A549 (cell line): ENCODE results near the gene C1orf174. TPM values are rescaled to one million over a fixed set of nuclear protein-coding genes. Genes with fewer than 3 reads are reported as not detected.

ENCODE experiments used
- ATAC-seq, 2 experiments: fragments of 200-7000 bp in 1 of 2; fragments of >200 bp in 1 of 2; cut with Nextera tagmentation in 1 of 2; cut with Tn5 transposase in 1 of 2; 3 replicates each; pipeline versions ENCODE4 v1.8.0 to v1.9.1; 2018 to 2020; ENCODE audit warnings: mild to moderate bottlenecking in 1 of 2, moderate library complexity in 1 of 2
- CTCF ChIA-PET: fragments of 300-600 bp; sonication (Branson Sonifier 250); formaldehyde crosslinking; extraction: SDS; loops from one replicate; lab custom pipeline; 2021; ENCODE audit warnings: antibody characterized with exemption, inconsistent platforms; lab: Yijun Ruan, JAX
- POLR2A ChIA-PET: fragments of 350-600 bp; formaldehyde crosslinking; extraction: SDS; loops from one replicate; lab custom pipeline; 2021; ENCODE audit warnings: antibody characterized with exemption, inconsistent platforms; lab: Yijun Ruan, JAX
- DNase-seq, 2 experiments: peaks; one replicate each; pipeline versions ENCODE4 v3.0.0 to v3.0.0-alpha.2; 2011 to 2016; ENCODE audit warnings: low read depth in 1 of 2, low spot score in 1 of 2
- FAIRE-seq: peaks from 2 replicates; lab custom pipeline; 2011; peaks lifted over from hg19 to GRCh38; lab: Jason Lieb, UNC
- H3K27ac ChIP-seq, 2 experiments: fragments of >200 bp; sonication (Bioruptor Twin); formaldehyde crosslinking; 3 replicates each; pipeline ENCODE4 v1.5.1; 2016 to 2017
- H3K4me1 ChIP-seq: fragments of >200 bp; sonication (Bioruptor Twin); formaldehyde crosslinking; 3 replicates; pipeline ENCODE4 v1.6.1; 2016
- H3K4me2 ChIP-seq: fragments of >200 bp; sonication (Bioruptor Twin); formaldehyde crosslinking; 3 replicates; pipeline ENCODE4 v1.6.1; 2016
- H3K4me3 ChIP-seq: fragments of >200 bp; sonication (Bioruptor Twin); formaldehyde crosslinking; 3 replicates; pipeline ENCODE4 v1.5.1; 2016
- H3K9me3 ChIP-seq: fragments of >200 bp; sonication (Bioruptor Twin); formaldehyde crosslinking; 3 replicates; pipeline ENCODE4 v1.6.1; 2016
- ATOH8 ChIP-seq: fragments of 250-450 bp; sonication (Bioruptor Pico); IDR thresholded peaks from 2 replicates; pipeline ENCODE4 v1.5.0; 2020; ENCODE audit warnings: low read depth, mild to moderate bottlenecking, moderate library complexity
- CBX2 ChIP-seq: fragments of 200-600 bp; sonication (generic); IDR thresholded peaks from 2 replicates; pipeline ENCODE4 v1.6.1; 2016; ENCODE audit warnings: low read depth, mild to moderate bottlenecking, borderline replicate concordance
- CHD2 ChIP-seq: fragments of 150-350 bp; IDR thresholded peaks from 2 replicates; pipeline ENCODE4 v1.6.1; 2014; ENCODE audit warnings: low read length; ENCODE audit not compliant: partially characterized antibody
- EP300 ChIP-seq, 2 experiments: fragments of >200 bp; sonication (Bioruptor Twin); formaldehyde crosslinking; IDR thresholded peaks; 2 replicates in 1 of 2; 3 replicates in 1 of 2; pipeline ENCODE4 v1.6.1; 2016 to 2017
- ESRRA ChIP-seq: fragments of 150-350 bp; IDR thresholded peaks from 2 replicates; pipeline ENCODE4 v1.6.1; 2014; ENCODE audit warnings: mild to moderate bottlenecking, low read length, borderline replicate concordance
- HMGXB4 ChIP-seq: fragments of 250-450 bp; sonication (Bioruptor Pico); IDR thresholded peaks from 2 replicates; pipeline ENCODE4 v1.5.0; 2021; ENCODE audit warnings: mild to moderate bottlenecking, moderate library complexity, borderline replicate concordance
- MAZ ChIP-seq: fragments of 150-350 bp; IDR thresholded peaks from 2 replicates; pipeline ENCODE4 v1.6.1; 2014; ENCODE audit warnings: antibody characterized with exemption, low read depth, low read length, borderline replicate concordance
- NFE2L2 ChIP-seq: fragments of 150-350 bp; conservative IDR thresholded peaks from 2 replicates; pipeline ENCODE4 v1.6.1; 2014; ENCODE audit warnings: low read length
- NR3C1 ChIP-seq: fragments of >200 bp; sonication (Bioruptor Twin); formaldehyde crosslinking; IDR thresholded peaks from 3 replicates; pipeline ENCODE4 v1.6.1; 2017
- POLR2A ChIP-seq: IDR thresholded peaks from 2 replicates; pipeline ENCODE4 v1.6.1; 2012; ENCODE audit warnings: mild to moderate bottlenecking, low read length
- RARB ChIP-seq: fragments of 250-450 bp; sonication (Bioruptor Pico); IDR thresholded peaks from 2 replicates; pipeline ENCODE4 v1.8.0; 2021; ENCODE audit warnings: mild to moderate bottlenecking, moderate library complexity
- RCOR1 ChIP-seq: fragments of 150-350 bp; IDR thresholded peaks from 2 replicates; pipeline ENCODE4 v1.6.1; 2014; ENCODE audit warnings: antibody characterized with exemption, low read length, low read depth
- SMC3 ChIP-seq: fragments of >200 bp; sonication (Bioruptor Twin); formaldehyde crosslinking; IDR thresholded peaks from 3 replicates; pipeline ENCODE4 v1.6.1; 2018; ENCODE audit warnings: inconsistent platforms
- SREBF2 ChIP-seq: fragments of 450-650 bp; IDR thresholded peaks from 2 replicates; pipeline ENCODE4 v1.6.1; 2014; ENCODE audit warnings: mild to moderate bottlenecking, moderate library complexity
- USF2 ChIP-seq: fragments of 450-650 bp; IDR thresholded peaks from 2 replicates; pipeline ENCODE4 v1.6.1; 2014; ENCODE audit warnings: antibody characterized with exemption
- ZC3H11A ChIP-seq: fragments of 450-650 bp; IDR thresholded peaks from 2 replicates; pipeline ENCODE4 v1.6.1; 2014; ENCODE audit warnings: antibody characterized with exemption, mild to moderate bottlenecking
- WGBS: methylation state at CpG from one replicate; pipeline ENCODE4 v1.1.6; 2017; ENCODE audit errors: missing lambda C conversion rate; 5-methylcytosine and 5-hydroxymethylcytosine counted together
- polyA plus RNA-seq, 4 experiments: library from polyadenylated mRNA; depleted of rRNA in 3 of 4; stranded (reverse); fragments of >200 nt; fragmentation: RNase III in 1 of 4; extraction: RNeasy Plus Mini Kit Qiagen cat#74134 plus additional on column Dnase treatment in 1 of 4; gene quantifications; 2 replicates in 3 of 4; 3 replicates in 1 of 4; pipeline ENCODE4 v1.2.3, GENCODE V29; 2011 to 2017

Gene C1orf174
- polyA plus RNA-seq, 2 of the 4 experiments (the other 2 are of a cell fraction): 23.9 to 29.7 TPM

GRCh38 chr1:3923378-3924185, 23.5 kb upstream of the C1orf174 start:
- ChIA-PET POLR2A (no interaction called here), CTCF (interaction anchor here (1.1 kb wide), 1 partner anchor 11 kb away, joined by 5 read pairs; no protein-coding TSS in a partner anchor)
- TF ChIP-seq POLR2A: no peak
- TF ChIP-seq MAZ: no peak
- TF ChIP-seq HMGXB4 (CRISPR knock-in tag): no peak
- no peak for TF ChIP-seq SREBF2
- no peak for TF ChIP-seq EP300 (IDR thresholded peaks at IDR 0.05)
- no peak for TF ChIP-seq ZC3H11A
- no peak for TF ChIP-seq RCOR1
- DNase-seq (no peak), ATAC-seq (no peak), FAIRE-seq (no peak)
- Histone ChIP-seq H3K4me1 (peaks cover 12% of the 10 kb centered on the region; the same call in 1 of the 3 replicates), H3K4me2 (no peak overlapping the region), H3K4me3 (no peak overlapping the region), H3K9me3 (no peaks in the 10 kb centered on the region; the same call in 2 of the 3 replicates), H3K27ac (no peak overlapping the region; a peak in 1 of 6 replicates)
- 60% methylated on average over 14 of the region's 25 CpGs for WGBS

GRCh38 chr1:3922851-3923250, 22.8 kb upstream of the C1orf174 start:
- 25% methylated on average over 6 of the region's 6 CpGs for WGBS
- Histone ChIP-seq H3K9me3 (no peaks in the 10 kb centered on the region; the same call in 2 of the 3 replicates), H3K4me3 (no peak overlapping the region), H3K4me1 (peaks cover 12% of the 10 kb centered on the region; the same call in 1 of the 3 replicates), H3K27ac (no peak overlapping the region), H3K4me2 (no peak overlapping the region)
- CTCF ChIA-PET: interaction anchor here (1.8 kb wide), 1 partner anchor 12 kb away, joined by 4 read pairs; no protein-coding TSS in a partner anchor
- DNase-seq: no peak
- TF ChIP-seq CHD2 (no peak), ATOH8 (CRISPR knock-in tag) (no peak), CBX2 (no peak)
- FAIRE-seq: no peak
- POLR2A ChIA-PET: no interaction called here
- no peak for ATAC-seq

- Histone ChIP-seq H3K4me1 (peaks cover 12% of the 10 kb centered on the region; the same call in 1 of the 3 replicates), H3K4me2 (no peak overlapping the region), H3K4me3 (no peak overlapping the region), H3K9me3 (no peaks in the 10 kb centered on the region), H3K27ac (no peak overlapping the region)
- no peak for DNase-seq
- POLR2A ChIA-PET: no interaction called here
- WGBS: 43% methylated on average over 6 of the region's 6 CpGs
- no peak for TF ChIP-seq ZC3H11A
- TF ChIP-seq USF2: no peak
- no peak for TF ChIP-seq NR3C1
- TF ChIP-seq CHD2: no peak
- TF ChIP-seq POLR2A: no peak
- TF ChIP-seq MAZ: no peak
- TF ChIP-seq CBX2: no peak
- no peak for TF ChIP-seq RCOR1
- TF ChIP-seq SMC3: no peak
- TF ChIP-seq NFE2L2: no peak
- TF ChIP-seq ESRRA: no peak
- TF ChIP-seq RARB (CRISPR knock-in tag): no peak
- CTCF ChIA-PET: interaction anchor here (1.8 kb wide), 1 partner anchor 11 kb away, joined by 4 read pairs; no protein-coding TSS in a partner anchor
- FAIRE-seq: no peak
- no peak for ATAC-seq
These were observed 22.2 kb upstream of the C1orf174 start for GRCh38 chr1:3922201-3922725.
